H54 (cell line): Measurements from ENCODE around the gene ZNF724.
"Not testable (repeated sequence)": the region's sequence is repeated elsewhere in the genome, so short reads cannot be mapped to it uniquely, and the experiment has no call there.

Experiments
- DNase-seq: peaks from one replicate; pipeline ENCODE4 v3.0.0; 2011; ENCODE audit warnings: low spot score, mixed read lengths; ENCODE audit not compliant: insufficient read length
- FAIRE-seq: peaks from 3 replicates; lab custom pipeline; 2011; peaks lifted over from hg19 to GRCh38; lab: Jason Lieb, UNC
- POLR2A ChIP-seq: IDR thresholded peaks from 2 replicates; pipeline ENCODE4 v1.6.1; 2011; ENCODE audit warnings: low read depth, mild to moderate bottlenecking, low read length

Gene ZNF724

GRCh38 chr19:23249911-23250649, at the start of gene ZNF724:
TSS of gene ZNF724 (minus strand) at chr19:23250394. CDS start at chr19:23250242, 152 bp downstream.
- FAIRE-seq (peak; percentile 58), DNase-seq (peak; percentile 68)
- peak; percentile 55; the same call in 1 of the 2 replicates for TF ChIP-seq POLR2A

DNA sequence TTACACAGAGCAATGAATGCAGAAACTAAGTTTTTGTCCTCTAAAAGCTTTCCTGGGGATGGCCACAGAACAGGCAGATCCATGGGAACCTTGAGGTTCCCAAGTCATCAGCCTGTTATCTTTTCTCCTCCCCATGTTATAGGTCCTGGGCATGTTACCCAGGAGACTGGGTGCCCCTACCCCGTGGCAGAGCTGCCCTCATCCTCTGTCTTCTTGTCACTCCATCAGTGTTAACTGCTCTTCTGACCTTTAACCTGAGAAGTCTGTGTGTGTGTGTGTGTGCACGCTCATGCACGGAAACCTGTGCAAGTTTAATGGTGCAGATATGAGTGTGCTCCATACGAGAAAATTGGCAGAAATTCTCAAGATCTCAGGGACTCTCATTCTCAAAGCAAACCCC, 43.9 kb upstream of the ZNF724 start:
- DNase-seq (no peak), FAIRE-seq (no peak)
- TF ChIP-seq POLR2A = no peak

DNA sequence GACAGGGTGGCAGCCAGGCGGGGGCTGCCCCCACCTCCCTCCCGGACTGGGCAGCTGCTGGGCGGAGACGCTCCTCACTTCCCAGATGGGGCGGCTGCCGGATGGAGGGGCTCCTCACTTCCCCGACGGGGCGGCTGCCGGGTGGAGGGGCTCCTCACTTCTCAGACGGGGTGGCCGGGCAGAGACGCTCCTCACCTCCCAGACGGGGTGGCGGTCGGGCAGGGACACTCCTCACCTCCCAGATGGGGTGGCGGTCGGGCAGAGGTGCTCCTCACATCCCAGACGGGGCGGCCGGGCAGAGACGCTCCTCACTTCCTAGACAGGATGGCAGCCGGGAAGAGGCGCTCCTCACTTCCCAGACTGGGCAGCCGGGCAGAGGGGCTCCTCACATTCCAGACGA, 39.8 kb upstream of the ZNF724 start:
- not testable (repeated sequence) for FAIRE-seq, DNase-seq

- no peak for DNase-seq
- FAIRE-seq = no peak
- TF ChIP-seq POLR2A = no peak
Observed at GRCh38 chr19:23287620-23288019, 37.4 kb upstream of the ZNF724 start.

DNA sequence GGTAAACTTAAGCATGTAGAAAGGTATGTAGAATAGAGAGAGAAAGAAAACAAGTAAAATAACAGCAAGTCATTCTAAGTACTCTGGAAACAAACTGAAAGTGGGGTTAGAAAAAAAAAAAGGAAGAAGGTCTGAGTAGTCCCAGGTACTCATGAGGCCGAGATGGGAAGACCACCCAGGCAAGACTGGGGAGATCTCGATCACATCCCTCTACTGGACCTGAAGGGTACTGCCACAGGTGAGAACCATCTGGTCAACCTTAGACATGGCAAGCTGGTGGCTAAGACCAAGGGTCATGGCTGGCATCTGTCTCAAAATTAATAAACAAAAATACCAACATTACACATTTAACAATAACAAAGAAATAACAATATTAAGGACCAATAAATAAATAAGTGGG, 36.3 kb upstream of the ZNF724 start:
- DNase-seq (no peak), FAIRE-seq (no peak)
- TF ChIP-seq POLR2A = no peak

- FAIRE-seq (no peak), DNase-seq (no peak)
- no peak for TF ChIP-seq POLR2A
Observed at GRCh38 chr19:23285948-23286347, 35.8 kb upstream of the ZNF724 start.

- not testable (repeated sequence) for DNase-seq, FAIRE-seq
Observed at GRCh38 chr19:23285326-23285725, 35.1 kb upstream of the ZNF724 start.

DNA sequence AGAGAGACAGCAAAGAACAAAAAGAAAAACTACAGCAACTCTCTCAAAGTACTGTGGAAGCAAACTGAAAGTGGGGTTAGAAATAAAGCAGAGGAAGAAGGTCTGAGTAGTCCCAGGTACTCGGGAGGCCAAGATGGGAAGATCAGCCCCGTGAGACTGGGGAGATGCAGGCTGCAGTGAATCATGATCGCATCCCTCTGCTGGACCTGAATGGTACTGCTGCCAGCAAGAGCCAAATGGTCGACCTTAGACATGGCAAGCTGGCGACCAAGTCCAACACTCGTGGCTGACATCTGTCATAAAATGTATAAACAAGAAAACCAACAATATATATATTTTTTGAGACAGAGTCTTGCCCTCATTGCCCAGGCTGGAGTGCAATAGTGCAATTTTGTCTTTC, 33.7 kb upstream of the ZNF724 start:
- peak; percentile 74 for FAIRE-seq
- DNase-seq = peak; percentile 20
- no peak for TF ChIP-seq POLR2A

GRCh38 chr19:23281663-23282276, 31.6 kb upstream of the ZNF724 start:
- no peak for TF ChIP-seq POLR2A
- DNase-seq = no peak
- no peak for FAIRE-seq

GRCh38 chr19:23278118-23278517, 27.9 kb upstream of the ZNF724 start:
- FAIRE-seq, DNase-seq: not testable (repeated sequence)

- FAIRE-seq (peak; percentile 89), DNase-seq (peak; percentile 67)
- peak; percentile 65; the same call in 1 of the 2 replicates for TF ChIP-seq POLR2A
Observed at GRCh38 chr19:23273590-23274412, 23.6 kb upstream of the ZNF724 start.

- no peak for DNase-seq
- no peak for FAIRE-seq
- TF ChIP-seq POLR2A = no peak
Observed at GRCh38 chr19:23273022-23273589, 22.9 kb upstream of the ZNF724 start.

DNA sequence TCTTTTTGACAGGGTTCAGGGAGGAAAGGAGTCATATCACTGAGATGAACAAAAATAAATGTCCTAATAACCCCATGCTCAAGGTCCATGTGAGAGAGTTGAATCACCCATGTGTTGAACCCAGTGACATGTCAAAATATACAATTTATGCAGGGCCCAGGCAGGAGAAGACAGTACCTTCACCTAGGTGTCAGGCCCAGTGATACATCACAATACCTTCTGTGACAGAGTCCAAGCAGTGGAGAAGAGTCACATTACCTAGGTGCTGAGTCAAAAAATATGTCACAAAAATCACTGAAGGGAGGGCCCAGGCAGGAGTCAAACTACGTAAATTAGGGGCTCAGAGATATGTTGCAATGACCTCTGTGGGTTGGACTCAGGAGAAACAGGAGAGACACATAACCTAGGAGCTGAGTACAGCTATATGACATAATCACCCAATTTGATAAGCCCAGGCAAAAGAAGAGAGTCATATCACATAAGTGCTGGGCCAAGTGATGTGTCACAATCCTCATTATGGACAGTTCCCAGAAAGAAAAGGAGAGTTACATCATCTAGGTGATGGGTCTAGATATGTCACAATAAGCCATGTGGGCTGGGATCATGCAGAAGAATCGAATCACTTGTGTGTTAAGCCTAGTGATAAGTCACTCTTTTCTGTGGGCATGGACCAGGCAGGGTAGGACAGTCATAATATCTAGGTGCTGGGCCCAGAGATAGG, 13.8 kb upstream of the ZNF724 start:
- DNase-seq (no peak), FAIRE-seq (no peak)
- no peak for TF ChIP-seq POLR2A
